CD4-positive, alpha-beta T cell treated with Interleukin-1 beta for 1 hour (primary cell): ENCODE data around the gene SELENOP.
"Not testable (repeated sequence)": the region's sequence is repeated elsewhere in the genome, so short reads cannot be mapped to it uniquely, and the experiment has no call there.

Source experiments
- DNase-seq, 2 donors: peaks; one replicate each; pipeline ENCODE4 v3.0.0-alpha.2; 2020 to 2022

The SELENOP gene

GRCh38 chr5:42811591-42812446 lies at the start of gene SELENOP:
Gene SELENOP, minus strand, starts transcription at chr5:42811892. Its CDS starts 3,539 bp downstream, at chr5:42808353.
- no peak for DNase-seq

DNA sequence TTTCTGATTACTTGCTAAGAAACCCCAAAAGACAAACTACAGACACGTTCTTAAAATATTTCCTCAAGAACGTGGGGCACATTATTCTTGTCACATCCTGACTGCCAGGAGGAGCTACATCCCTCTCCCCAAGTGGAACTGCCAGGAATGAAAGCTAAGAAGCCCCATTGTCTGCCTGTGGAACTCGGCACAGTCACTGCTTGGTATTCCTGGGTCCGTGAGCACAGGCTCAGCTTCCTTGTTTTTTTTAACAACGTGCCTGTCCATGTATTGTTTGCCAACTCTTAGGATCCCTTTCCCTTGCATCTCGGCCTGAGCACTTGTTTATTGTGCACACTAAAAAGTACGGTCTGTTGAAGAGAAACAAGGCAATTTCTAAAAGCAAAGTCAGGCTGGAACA lies 47.0 kb upstream of the SELENOP start:
- no peak for DNase-seq

GRCh38 chr5:42858031-42858643 lies 46.4 kb upstream of the SELENOP start:
- DNase-seq = no peak

GRCh38 chr5:42855811-42856210 lies 44.1 kb upstream of the SELENOP start:
- no peak for DNase-seq

DNA sequence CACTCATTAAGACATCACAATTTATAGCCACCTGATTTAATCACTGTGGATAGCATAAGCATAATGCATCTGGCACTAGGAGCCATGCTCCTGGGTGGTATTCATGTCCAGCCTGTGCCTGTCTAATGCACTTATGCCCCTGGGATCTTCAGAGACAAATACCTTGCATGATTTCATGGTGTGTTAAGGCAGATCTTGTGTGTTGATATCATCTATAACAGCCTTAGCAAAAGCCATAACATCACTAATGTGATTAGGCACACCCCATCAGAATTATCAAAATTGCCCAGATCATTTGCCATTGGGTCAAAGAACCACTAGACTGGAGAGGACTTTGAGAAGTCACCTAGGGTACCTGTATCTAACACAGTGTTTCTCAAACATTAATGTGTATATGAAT lies 43.7 kb upstream of the SELENOP start:
- no peak for DNase-seq

DNA sequence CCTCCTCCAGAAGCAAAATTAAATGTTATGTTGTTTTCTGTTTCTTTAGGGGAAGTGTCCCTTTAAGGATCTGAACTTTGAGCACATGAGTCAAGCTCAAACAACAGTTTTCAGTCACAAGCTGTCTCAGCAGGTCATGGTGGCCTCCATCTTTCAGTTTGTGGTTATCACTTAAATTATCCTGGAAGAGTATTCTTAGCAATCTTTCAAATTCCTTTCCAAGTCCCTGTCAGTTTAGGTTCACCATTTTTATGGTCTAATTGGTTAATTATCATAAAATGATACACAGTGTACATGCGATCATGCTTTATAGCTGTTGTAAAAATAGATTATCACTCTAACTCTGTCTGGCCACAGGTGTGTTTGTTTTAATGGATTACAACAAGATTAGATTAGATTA lies 43.1 kb upstream of the SELENOP start:
- DNase-seq = no peak

DNA sequence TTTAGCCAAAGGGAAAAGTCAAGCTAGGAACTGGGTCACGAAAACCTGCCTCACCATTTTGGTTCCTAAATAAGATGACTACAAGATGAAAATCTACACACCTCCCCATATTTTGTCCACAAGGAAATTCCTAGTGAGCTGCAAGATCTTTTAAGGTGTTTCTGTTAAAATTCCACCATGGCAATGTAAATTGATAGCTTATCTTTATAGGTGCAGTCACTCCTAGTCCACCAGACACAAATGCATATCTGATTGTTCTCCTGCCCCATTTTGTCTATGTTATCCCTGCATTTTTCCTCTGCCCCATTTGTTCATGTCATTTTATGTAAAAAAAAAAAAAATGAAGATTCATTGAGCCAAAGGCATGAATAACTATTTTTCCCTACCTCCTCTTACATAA lies 41.1 kb upstream of the SELENOP start:
- no peak for DNase-seq

DNA sequence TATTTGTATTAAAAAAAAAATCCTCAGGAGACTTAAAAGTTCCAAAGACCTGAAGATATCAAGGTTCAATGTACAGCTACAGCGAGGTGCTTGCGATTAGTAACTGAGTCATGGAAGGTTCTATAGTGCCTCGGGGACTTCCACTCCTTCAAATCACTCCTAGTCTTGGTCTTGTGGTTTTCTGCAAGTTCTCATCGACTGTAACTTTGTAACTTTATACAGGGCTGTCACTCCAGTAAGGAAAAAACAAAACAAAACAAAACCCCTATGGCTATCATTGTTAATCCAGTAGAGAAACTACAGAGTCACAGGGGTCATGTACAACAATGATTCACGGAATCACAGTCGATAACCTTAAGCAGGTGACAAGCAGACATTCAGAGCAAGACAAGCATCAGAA lies 39.8 kb upstream of the SELENOP start:
- no peak for DNase-seq

DNA sequence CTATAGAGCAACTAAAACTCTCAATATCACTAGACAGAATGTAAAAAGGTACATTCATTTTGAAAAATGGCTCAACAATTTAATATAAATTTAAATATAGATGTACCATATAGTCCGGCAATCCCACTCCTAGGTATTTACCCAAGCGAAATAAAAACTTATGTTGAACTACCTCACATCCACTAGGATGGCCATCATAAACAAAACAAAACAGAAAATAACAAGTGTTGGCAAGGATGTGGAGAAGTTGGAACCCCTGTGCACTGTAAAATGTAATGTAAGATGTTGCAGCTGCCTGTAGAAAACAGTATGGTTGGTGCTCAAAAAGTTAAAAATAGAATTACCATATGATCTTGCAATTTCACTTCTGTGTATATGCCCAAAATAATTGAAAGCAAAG lies 36.9 kb upstream of the SELENOP start:
- DNase-seq = no peak

DNA sequence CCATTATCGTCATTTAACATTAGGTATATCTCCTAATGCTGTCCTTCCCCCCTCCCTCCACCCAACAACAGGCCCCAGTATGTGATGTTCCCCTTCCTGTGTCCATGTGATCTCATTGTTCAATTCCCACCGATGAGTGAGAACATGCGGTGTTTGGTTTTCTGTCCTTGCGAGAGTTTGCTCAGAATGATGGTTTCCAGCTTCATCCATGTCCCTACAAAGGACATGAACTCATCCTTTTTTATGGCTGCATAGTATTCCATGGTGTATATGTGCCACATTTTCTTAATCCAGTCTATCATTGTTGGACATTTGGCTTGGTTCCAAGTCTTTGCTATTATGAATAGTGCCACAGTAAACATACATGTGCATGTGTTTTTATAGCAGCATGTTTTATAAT lies 32.7 kb upstream of the SELENOP start:
- DNase-seq = not testable (repeated sequence)

GRCh38 chr5:42843675-42844292 lies 32.1 kb upstream of the SELENOP start:
- DNase-seq = no peak

DNA sequence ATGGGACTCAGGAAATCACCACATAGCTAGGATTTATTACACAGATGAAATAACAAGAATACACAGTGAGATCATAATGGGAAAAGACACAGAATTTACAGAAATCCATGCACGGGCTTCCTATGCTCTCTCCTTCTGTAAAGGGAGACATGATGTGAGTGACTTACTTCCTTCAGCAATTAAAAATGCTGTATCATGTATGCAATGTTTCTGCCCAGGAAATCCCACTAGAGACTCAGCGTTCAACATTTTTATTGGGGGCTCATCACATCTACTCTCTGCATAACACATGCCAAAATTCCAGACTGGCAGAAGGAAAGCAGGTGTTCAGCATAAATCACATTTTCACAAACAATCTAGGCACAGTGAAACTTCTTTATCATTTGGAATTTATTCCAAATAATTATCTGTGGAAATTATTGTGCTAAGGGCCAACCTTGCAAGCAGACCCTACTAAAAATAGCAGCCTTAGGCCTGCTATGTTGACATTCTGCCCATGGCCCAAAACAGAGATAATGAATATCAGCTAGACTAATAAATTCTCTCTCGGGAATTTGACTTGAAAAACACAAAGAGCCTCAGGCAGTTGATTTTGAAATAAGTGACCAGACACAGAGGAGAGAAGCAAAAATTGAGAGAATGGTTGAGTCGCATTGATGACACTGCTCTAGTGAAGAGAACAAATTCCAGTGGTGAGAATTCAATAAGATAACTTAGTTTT lies 31.4 kb upstream of the SELENOP start:
- no peak for DNase-seq

DNA sequence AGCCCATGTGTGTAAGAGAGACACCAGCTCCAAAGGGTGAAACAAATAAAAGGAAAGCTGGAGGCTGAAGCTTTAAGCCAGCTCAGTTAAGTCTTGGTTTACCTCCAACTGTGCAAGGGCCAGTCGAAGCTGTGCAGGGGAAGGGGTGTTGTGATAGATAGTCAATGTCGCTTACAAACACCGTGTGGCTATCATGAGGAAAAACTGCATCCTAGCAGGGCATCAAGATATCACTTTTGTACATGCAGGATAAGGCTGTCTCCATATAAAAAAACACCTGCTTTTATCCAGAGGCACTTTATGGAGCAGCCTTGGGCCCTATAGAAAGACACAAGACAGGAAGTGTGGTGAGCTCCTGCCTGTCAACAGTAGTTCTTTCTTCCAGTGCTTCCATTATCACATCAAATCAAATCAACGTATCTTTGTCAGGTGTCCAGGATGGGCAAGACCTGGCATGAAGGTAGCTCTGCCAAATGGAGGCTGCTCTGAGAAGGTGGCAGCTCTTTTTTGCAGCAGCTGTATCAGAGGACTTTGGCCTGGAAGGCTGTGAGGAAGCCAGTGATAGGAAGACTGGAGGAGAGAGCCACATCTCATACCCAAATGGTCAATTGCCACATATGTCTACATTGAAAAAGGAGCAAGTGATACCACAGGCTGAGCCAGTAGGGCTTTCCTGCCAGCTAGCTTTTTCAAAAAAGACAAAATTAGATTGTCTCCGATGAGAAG lies 29.3 kb upstream of the SELENOP start:
- DNase-seq = no peak

DNA sequence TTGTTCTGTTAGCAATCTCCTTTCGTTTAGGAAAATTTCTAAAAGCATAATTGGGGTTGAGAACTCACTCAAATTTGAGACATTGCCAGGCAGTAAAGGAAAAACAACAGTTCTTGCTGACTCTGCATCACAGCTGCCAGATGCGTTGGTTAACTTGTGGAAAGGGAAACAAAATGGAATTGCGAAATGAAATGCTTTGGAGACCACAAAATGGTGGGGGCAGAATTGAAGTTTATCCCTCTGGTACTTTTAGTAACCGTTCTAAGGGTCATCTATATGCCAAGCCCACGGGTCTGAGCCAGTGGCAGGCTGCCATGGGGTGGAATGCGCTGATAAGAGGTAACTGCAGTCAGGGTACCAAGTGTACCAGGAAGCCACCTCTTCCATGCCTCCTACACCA lies 28.6 kb upstream of the SELENOP start:
- DNase-seq = no peak

GRCh38 chr5:42839196-42839595 lies 27.5 kb upstream of the SELENOP start:
- DNase-seq = no peak

GRCh38 chr5:42837601-42838000 lies 25.9 kb upstream of the SELENOP start:
- DNase-seq = no peak

DNA sequence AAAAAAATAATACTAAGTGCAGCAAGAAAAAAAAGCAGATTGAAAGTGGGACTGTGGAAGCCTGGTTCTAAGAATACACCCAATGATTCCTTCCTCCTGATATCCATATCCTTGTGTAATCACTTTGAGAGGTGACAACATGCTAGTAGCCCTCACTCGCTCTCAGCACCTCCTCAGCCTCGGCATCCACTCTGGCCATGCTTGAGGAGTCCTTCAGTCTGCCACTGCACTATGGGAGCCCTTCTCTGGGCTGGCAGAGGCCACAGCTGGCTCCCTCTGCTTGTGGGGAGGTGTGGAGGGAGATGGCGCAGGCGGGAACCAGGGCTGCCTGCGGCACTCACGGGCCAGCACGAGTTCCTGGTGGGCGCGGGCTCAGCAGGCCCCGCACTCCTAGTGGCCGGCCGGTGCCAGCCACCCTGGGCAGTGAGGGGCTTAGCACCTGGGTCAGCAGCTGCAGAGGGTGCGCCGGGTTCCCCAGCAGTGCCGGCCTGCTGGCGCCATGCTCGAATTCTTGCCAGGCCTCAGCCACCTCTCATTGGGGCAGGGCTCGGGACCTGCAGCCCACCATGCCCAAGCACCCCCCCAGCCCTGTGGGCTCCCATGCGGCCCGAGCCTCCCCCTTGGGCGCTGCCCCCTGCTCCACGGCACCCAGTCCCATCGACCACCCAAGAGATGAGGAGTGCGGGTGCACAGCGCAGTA lies 24.5 kb upstream of the SELENOP start:
- no peak for DNase-seq

- DNase-seq = no peak
These were observed 20.4 kb upstream of the SELENOP start for GRCh38 chr5:42832060-42832459.

- DNase-seq = no peak
These were observed 19.2 kb upstream of the SELENOP start for GRCh38 chr5:42830924-42831323.

GRCh38 chr5:42828671-42829070 lies 17.0 kb upstream of the SELENOP start:
- no peak for DNase-seq

DNA sequence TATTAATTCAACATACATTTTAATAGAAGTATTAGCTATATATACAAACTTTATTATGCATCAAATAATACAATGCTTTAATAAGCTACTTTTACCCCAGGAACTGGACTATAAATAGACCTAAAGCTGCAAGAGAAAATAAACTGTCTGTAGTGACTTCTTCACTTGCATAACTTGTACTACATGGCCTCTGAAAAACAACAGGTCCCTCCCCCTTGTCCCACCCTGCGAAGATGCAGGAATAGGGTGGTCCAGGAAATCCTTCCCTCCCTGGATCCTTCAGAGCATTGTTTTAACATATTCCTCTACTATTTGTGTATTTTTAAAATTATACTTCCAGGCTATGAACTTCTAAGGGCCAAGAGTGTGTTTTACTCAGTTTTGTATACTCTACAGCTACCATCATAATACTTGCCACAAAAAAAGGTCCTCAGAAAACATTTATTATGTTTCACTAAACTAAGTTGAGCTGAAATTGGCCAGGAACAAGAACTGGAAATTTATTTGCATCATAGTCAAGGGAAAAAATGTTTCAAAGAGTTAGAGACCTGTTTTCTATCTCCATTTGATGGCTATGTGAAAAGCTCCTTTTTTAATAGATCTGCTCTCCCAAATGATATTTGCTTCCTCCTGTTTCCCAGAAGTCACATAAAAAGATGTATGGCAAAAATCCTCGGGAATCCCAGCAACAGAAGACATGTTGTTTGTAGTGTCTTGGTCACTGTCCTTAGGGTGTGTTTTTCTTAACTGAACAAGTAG lies 15.2 kb upstream of the SELENOP start:
- DNase-seq = no peak
